Liver (tissue), 9 donors: ENCODE results near the gene TIMP1. TPM values are rescaled to one million over a fixed set of nuclear protein-coding genes. Genes with fewer than 3 reads are reported as not detected.
A peak's percentile ranks its signal among the peaks of the same experiment; 100 is the strongest.

Source experiments
- DNase-seq: peaks from one replicate; pipeline ENCODE4 v3.0.0-alpha.2; 2017; ENCODE audit warnings: low spot score
- H3K27ac ChIP-seq, 2 donors: one replicate each; pipeline ENCODE4 v1.7.0; 2013; ENCODE audit warnings: inconsistent platforms in 2 of 2, low read length in 2 of 2, control low read depth in 1 of 2, low read depth in 1 of 2, mild to moderate bottlenecking in 1 of 2
- H3K27me3 ChIP-seq, 4 donors: one replicate each; pipeline versions ENCODE4 v1.6.1 to v1.7.0; 2013; ENCODE audit warnings: low read length in 3 of 4, inconsistent platforms in 1 of 4, mild to moderate bottlenecking in 1 of 4, moderate library complexity in 1 of 4; ENCODE audit not compliant: control insufficient read depth in 4 of 4, insufficient read depth in 4 of 4
- H3K36me3 ChIP-seq, 4 donors: one replicate each; pipeline versions ENCODE4 v1.6.1 to v1.7.0; 2013; ENCODE audit warnings: low read length in 3 of 4, mild to moderate bottlenecking in 3 of 4, low read depth in 1 of 4, moderate library complexity in 1 of 4; ENCODE audit not compliant: control insufficient read depth in 4 of 4, insufficient read depth in 3 of 4
- H3K4me1 ChIP-seq, 4 donors: one replicate each; pipeline versions ENCODE4 v1.6.1 to v1.7.0; 2013; ENCODE audit warnings: low read length in 3 of 4, mild to moderate bottlenecking in 3 of 4, moderate library complexity in 1 of 4; ENCODE audit not compliant: control insufficient read depth in 4 of 4, insufficient read depth in 4 of 4
- H3K4me3 ChIP-seq, 3 donors: one replicate each; pipeline versions ENCODE4 v1.6.1 to v1.7.0; 2013; ENCODE audit warnings: low read length in 3 of 3, control low read depth in 1 of 3, low read depth in 1 of 3, mild to moderate bottlenecking in 1 of 3
- H3K9ac ChIP-seq, 2 donors: one replicate each; pipeline ENCODE4 v1.7.0; 2013; ENCODE audit warnings: low read length in 2 of 2, mild to moderate bottlenecking in 2 of 2, moderate library complexity in 2 of 2, control low read depth in 1 of 2, low read depth in 1 of 2
- H3K9me3 ChIP-seq, 4 donors: one replicate each; pipeline versions ENCODE4 v1.6.1 to v1.7.0; 2013; ENCODE audit warnings: low read length in 3 of 4; ENCODE audit not compliant: control insufficient read depth in 4 of 4
- ATF3 ChIP-seq: IDR thresholded peaks from 2 replicates; pipeline ENCODE4 v1.6.1; 2016; ENCODE audit warnings: antibody characterized with exemption
- CTCF ChIP-seq: fragments of 150-350 bp; IDR thresholded peaks from 2 replicates; pipeline ENCODE4 v1.5.1; 2017; ENCODE audit warnings: improper control_type of control experiment, low read depth, low read length; ENCODE audit not compliant: missing input control
- EGR1 ChIP-seq, 2 donors: IDR thresholded peaks; 2 replicates each; pipeline ENCODE4 v1.6.1; 2016 to 2018; ENCODE audit warnings: antibody characterized with exemption in 2 of 2, low read depth in 2 of 2
- FOXA1 ChIP-seq: IDR thresholded peaks from 2 replicates; pipeline ENCODE4 v1.6.1; 2016; ENCODE audit warnings: antibody characterized with exemption
- GABPA ChIP-seq, 2 donors: IDR thresholded peaks in 1 of 2; conservative IDR thresholded peaks in 1 of 2; 2 replicates each; pipeline ENCODE4 v1.6.1; 2016; ENCODE audit warnings: antibody characterized with exemption in 2 of 2, mild to moderate bottlenecking in 1 of 2, moderate library complexity in 1 of 2
- HNF4A ChIP-seq, 2 donors: conservative IDR thresholded peaks; 2 replicates each; pipeline ENCODE4 v1.6.1; 2016; ENCODE audit warnings: antibody characterized with exemption in 2 of 2, mild to moderate bottlenecking in 2 of 2
- HNF4G ChIP-seq: IDR thresholded peaks from 2 replicates; pipeline ENCODE4 v1.6.1; 2016; ENCODE audit warnings: antibody characterized with exemption
- MAX ChIP-seq: IDR thresholded peaks from 2 replicates; pipeline ENCODE4 v1.6.1; 2016; ENCODE audit warnings: antibody characterized with exemption
- NR2F2 ChIP-seq: IDR thresholded peaks from 2 replicates; pipeline ENCODE4 v1.6.1; 2016; ENCODE audit warnings: antibody characterized with exemption
- RAD21 ChIP-seq, 2 donors: IDR thresholded peaks; 2 replicates each; pipeline ENCODE4 v1.6.1; 2016; ENCODE audit warnings: antibody characterized with exemption in 2 of 2, mild to moderate bottlenecking in 2 of 2
- REST ChIP-seq: IDR thresholded peaks from 2 replicates; pipeline ENCODE4 v1.6.1; 2016; ENCODE audit warnings: antibody characterized with exemption, mild to moderate bottlenecking
- SP1 ChIP-seq: IDR thresholded peaks from 2 replicates; pipeline ENCODE4 v1.6.1; 2018; ENCODE audit warnings: antibody characterized with exemption, mild to moderate bottlenecking
- TAF1 ChIP-seq: conservative IDR thresholded peaks from 2 replicates; pipeline ENCODE4 v1.6.1; 2016; ENCODE audit warnings: antibody characterized with exemption, mild to moderate bottlenecking
- WGBS: extraction: QIAGEN DNeasy Blood & Tissue Kit; methylation state at CpG from one replicate; pipeline ENCODE4 v1.1.7; 2013; 5-methylcytosine and 5-hydroxymethylcytosine counted together
- polyA plus RNA-seq, 2 donors: library from polyadenylated mRNA; stranded (reverse) in 1 of 2; unstranded in 1 of 2; fragments of 200-250 nt in 1 of 2; fragments of >200 nt in 1 of 2; fragmentation: Nextera tagmentation in 1 of 2; extraction: Ambion mirVana in 1 of 2; gene quantifications; one replicate each; pipeline versions ENCODE4 v1.2.1 to v1.2.3, GENCODE V29; 2013 to 2015
- total RNA-seq, 2 donors: library from RNA; depleted of rRNA; stranded (reverse); fragments of >200 nt; gene quantifications; one replicate each; pipeline ENCODE4 v1.2.3, GENCODE V29; 2014
- donor health status: healthy.
- donor health status: healthy.
- donor health status: healthy.
- donor health status: healthy.
- donor health status: healthy.

TIMP1 gene
- total and polyA plus RNA-seq, 4 donors: 18.0 to 1,609 (median 146) TPM

GRCh38 chrX:47562615-47563243 is 19.5 kb upstream of the TIMP1 start:
- H3K36me3 ChIP-seq: peaks cover 2 to 32% (median 9%) of the 10 kb centered on the region in 4 donors
- H3K4me3 ChIP-seq: no peak overlapping the region
- peaks cover 3 to 17% (median 13%) of the 10 kb centered on the region in 4 donors for H3K4me1 ChIP-seq
- H3K27me3 ChIP-seq: no peaks in the 10 kb centered on the region
- no peak for DNase-seq
- H3K27ac ChIP-seq: no peak overlapping the region
- no peak overlapping the region for H3K9ac ChIP-seq
- no peaks in the 10 kb centered on the region for H3K9me3 ChIP-seq
- peak; percentile 58 to 63 for TF ChIP-seq RAD21 (IDR thresholded peaks at IDR 0.05)
- no peak for TF ChIP-seq NR2F2
- peak; percentile 34 for TF ChIP-seq CTCF
- TF ChIP-seq TAF1: no peak
- 83% methylated on average over 13 of the region's 13 CpGs for WGBS

GRCh38 chrX:47563801-47564315 is 18.4 kb upstream of the TIMP1 start:
- Histone ChIP-seq H3K27me3 (no peaks in the 10 kb centered on the region), H3K4me1 (peaks cover 3 to 14% (median 8%) of the 10 kb centered on the region in 4 donors), H3K9ac (no peak overlapping the region), H3K36me3 (peaks cover 2 to 42% (median 13%) of the 10 kb centered on the region in 4 donors), H3K9me3 (no peaks in the 10 kb centered on the region), H3K27ac (no peak overlapping the region), H3K4me3 (no peak overlapping the region)
- TF ChIP-seq RAD21 (IDR thresholded peaks at IDR 0.05) (no peak), EGR1 (IDR thresholded peaks at IDR 0.05; ENCODE audit: low read depth in 2 of 2) (no peak), HNF4G (no peak), HNF4A (conservative IDR thresholded peaks at IDR 0.05) (no peak), SP1 (no peak), ATF3 (no peak), GABPA (IDR thresholded peaks at IDR 0.05 in 1 of 2, conservative IDR thresholded peaks at IDR 0.05 in 1 of 2) (no peak), CTCF (no peak), MAX (no peak), FOXA1 (no peak), REST (no peak)
- WGBS: 86% methylated on average over 8 of the region's 8 CpGs
- no peak for DNase-seq
